Measurements from ENCODE around the gene EVL. TPM values are rescaled to one million over a fixed set of nuclear protein-coding genes. Genes with fewer than 3 reads are reported as not detected.

The EVL gene
- total and polyA plus RNA-seq, 2 donors (not counting 3 experiments of a cell fraction or from before 2014, with no cell fraction given): 34.6 to 62.5 TPM

DNA sequence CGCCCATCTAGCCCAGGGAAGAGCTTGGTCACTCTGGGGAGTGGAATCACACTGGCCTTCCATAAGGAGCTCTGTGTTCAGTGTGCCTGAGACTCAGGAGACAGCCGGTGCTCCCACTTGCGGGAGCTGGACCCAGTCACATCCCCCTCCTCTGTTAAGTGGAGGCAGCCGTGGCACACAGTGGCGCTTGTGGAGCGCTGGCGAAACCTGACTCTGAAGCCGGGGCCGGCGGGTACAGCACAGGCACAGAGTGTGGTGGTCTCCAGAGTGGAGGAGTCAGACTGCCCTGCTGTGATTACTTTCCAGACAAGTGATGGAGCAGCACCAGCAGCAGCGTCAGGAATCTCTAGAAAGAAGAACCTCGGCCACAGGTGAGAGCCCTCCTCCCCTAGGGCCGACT is 61.2 kb downstream of the EVL start:
- Histone ChIP-seq H3K36me3 (ENCODE audit: control insufficient read depth in 2 of 2, extremely low read depth in 1 of 2, insufficient read depth in 2 of 2, low read length in 2 of 2) (peaks cover 0 to 2% of the 10 kb centered on the region in 2 experiments), H3K9me3 (replicated peaks; ENCODE audit: control insufficient read depth, insufficient read depth, low read length) (no peaks in the 10 kb centered on the region), H3K4me3 (replicated peaks in 1 of 3; ENCODE audit: insufficient read depth in 1 of 3, low read depth in 1 of 3, low read length in 3 of 3) (no peak overlapping the region), H3K9ac (replicated peaks; ENCODE audit: extremely low read depth, insufficient read depth, low read length) (no peak overlapping the region), H4K20me1 (replicated peaks; ENCODE audit: control insufficient read depth, extremely low read depth, insufficient read depth, low read length) (no peaks in the 10 kb centered on the region), H3K9me1 (replicated peaks; ENCODE audit: control insufficient read depth, extremely low read depth, insufficient read depth, low read length) (no peaks in the 10 kb centered on the region), H3K4me2 (ENCODE audit: insufficient read depth, low read length) (no peak overlapping the region), H2AFZ (ENCODE audit: low read depth, low read length) (no peak overlapping the region), H3K27ac (ENCODE audit: insufficient read depth, low read depth, low read length) (no peak overlapping the region), H3K4me1 (ENCODE audit: control insufficient read depth, extremely low read depth, insufficient read depth, low read length) (no peaks in the 10 kb centered on the region), H3K27me3 (ENCODE audit: control insufficient read depth in 2 of 2, insufficient read depth in 2 of 2, low read length in 2 of 2) (no peaks in the 10 kb centered on the region), H3K79me2 (ENCODE audit: control insufficient read depth, insufficient read depth, low read length) (no peaks in the 10 kb centered on the region)
- POLR2A ChIA-PET: no interaction called here
- FAIRE-seq (no peak), DNase-seq (ENCODE audit: low read depth, low spot score) (no peak)
- dilution Hi-C loops (cut with MboI; ENCODE audit: extremely low pct_ligation_motif_present, low sequenced_read_pairs) (no loop called here), intact Hi-C loops (cut with micrococcal nuclease) (no loop called here)
- no TSS peak for BruUV-seq (replicated peaks)
- CTCF ChIA-PET: interaction anchor here (0.9 to 7.6 kb wide), 3 partner anchors 10 to 28 kb away, joined by 3 to 44 read pairs (median 3); no protein-coding TSS in a partner anchor
- TF ChIP-seq MYC (IDR thresholded peaks at IDR 0.05; ENCODE audit: low read depth, low read length): no peak
- no peak for TF ChIP-seq POLR2AphosphoS5 (IDR thresholded peaks at IDR 0.05; ENCODE audit: insufficient read depth, low read depth, low read length)
- TF ChIP-seq, protein P1, sequence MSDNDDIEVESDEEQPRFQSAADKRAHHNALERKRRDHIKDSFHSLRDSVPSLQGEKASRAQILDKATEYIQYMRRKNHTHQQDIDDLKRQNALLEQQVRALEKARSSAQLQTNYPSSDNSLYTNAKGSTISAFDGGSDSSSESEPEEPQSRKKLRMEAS (IDR thresholded peaks at IDR 0.05; ENCODE audit: insufficient read depth, insufficient read length): no peak
- no peak for TF ChIP-seq FOS (IDR thresholded peaks at IDR 0.05; ENCODE audit: borderline replicate concordance, insufficient read depth, low read length)
- TF ChIP-seq EZH2 (IDR thresholded peaks at IDR 0.05; ENCODE audit: borderline replicate concordance, low read depth, low read length, severe bottlenecking): no peak
- TF ChIP-seq JUN (IDR thresholded peaks at IDR 0.05; ENCODE audit: borderline replicate concordance, insufficient read depth, insufficient read length, low read depth): no peak
- TF ChIP-seq, protein P2, sequence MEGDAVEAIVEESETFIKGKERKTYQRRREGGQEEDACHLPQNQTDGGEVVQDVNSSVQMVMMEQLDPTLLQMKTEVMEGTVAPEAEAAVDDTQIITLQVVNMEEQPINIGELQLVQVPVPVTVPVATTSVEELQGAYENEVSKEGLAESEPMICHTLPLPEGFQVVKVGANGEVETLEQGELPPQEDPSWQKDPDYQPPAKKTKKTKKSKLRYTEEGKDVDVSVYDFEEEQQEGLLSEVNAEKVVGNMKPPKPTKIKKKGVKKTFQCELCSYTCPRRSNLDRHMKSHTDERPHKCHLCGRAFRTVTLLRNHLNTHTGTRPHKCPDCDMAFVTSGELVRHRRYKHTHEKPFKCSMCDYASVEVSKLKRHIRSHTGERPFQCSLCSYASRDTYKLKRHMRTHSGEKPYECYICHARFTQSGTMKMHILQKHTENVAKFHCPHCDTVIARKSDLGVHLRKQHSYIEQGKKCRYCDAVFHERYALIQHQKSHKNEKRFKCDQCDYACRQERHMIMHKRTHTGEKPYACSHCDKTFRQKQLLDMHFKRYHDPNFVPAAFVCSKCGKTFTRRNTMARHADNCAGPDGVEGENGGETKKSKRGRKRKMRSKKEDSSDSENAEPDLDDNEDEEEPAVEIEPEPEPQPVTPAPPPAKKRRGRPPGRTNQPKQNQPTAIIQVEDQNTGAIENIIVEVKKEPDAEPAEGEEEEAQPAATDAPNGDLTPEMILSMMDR (IDR thresholded peaks at IDR 0.05; ENCODE audit: extremely low read depth in 1 of 2, insufficient read depth in 1 of 2, low read depth in 1 of 2, low read length in 2 of 2): no peak
- TF ChIP-seq POLR2A (IDR thresholded peaks at IDR 0.05; ENCODE audit: low read depth, low read length): no peak
- no peak for TF ChIP-seq GATA2 (IDR thresholded peaks at IDR 0.05; ENCODE audit: insufficient read depth, insufficient read length, low read depth, low read length)

Data from endothelial cell of umbilical vein (primary cell).